Mucosa of rectum (tissue), 2 donors: ENCODE data around the gene LRRC47.
"Not testable (repeated sequence)": the region's sequence is repeated elsewhere in the genome, so short reads cannot be mapped to it uniquely, and the experiment has no call there.

Source experiments
- H3K27ac ChIP-seq, 2 donors: one replicate each; pipeline ENCODE4 v1.7.0; 2013; ENCODE audit warnings: inconsistent platforms in 2 of 2, low read depth in 2 of 2, low read length in 2 of 2
- H3K27me3 ChIP-seq, 2 donors: one replicate each; pipeline ENCODE4 v1.7.0; 2013; ENCODE audit warnings: low read length in 2 of 2; ENCODE audit not compliant: control insufficient read depth in 2 of 2, insufficient read depth in 2 of 2
- H3K36me3 ChIP-seq, 2 donors: one replicate each; pipeline ENCODE4 v1.7.0; 2013; ENCODE audit warnings: low read length in 2 of 2; ENCODE audit not compliant: control insufficient read depth in 2 of 2, insufficient read depth in 2 of 2
- H3K4me1 ChIP-seq, 2 donors: one replicate each; pipeline ENCODE4 v1.7.0; 2013; ENCODE audit warnings: low read length in 2 of 2, mild to moderate bottlenecking in 1 of 2; ENCODE audit not compliant: control insufficient read depth in 2 of 2, insufficient read depth in 2 of 2
- H3K4me3 ChIP-seq, 2 donors: one replicate each; pipeline ENCODE4 v1.7.0; 2013; ENCODE audit warnings: low read length in 2 of 2
- H3K9ac ChIP-seq, 2 donors: one replicate each; pipeline ENCODE4 v1.7.0; 2013; ENCODE audit warnings: low read length in 2 of 2, low read depth in 1 of 2, mild to moderate bottlenecking in 1 of 2
- H3K9me3 ChIP-seq, 2 donors: one replicate each; pipeline ENCODE4 v1.7.0; 2013; ENCODE audit warnings: low read length in 2 of 2; ENCODE audit not compliant: control insufficient read depth in 2 of 2
- donor health status: healthy.
- donor health status: Normal muscosa, but diverticular disease.

The LRRC47 gene

DNA sequence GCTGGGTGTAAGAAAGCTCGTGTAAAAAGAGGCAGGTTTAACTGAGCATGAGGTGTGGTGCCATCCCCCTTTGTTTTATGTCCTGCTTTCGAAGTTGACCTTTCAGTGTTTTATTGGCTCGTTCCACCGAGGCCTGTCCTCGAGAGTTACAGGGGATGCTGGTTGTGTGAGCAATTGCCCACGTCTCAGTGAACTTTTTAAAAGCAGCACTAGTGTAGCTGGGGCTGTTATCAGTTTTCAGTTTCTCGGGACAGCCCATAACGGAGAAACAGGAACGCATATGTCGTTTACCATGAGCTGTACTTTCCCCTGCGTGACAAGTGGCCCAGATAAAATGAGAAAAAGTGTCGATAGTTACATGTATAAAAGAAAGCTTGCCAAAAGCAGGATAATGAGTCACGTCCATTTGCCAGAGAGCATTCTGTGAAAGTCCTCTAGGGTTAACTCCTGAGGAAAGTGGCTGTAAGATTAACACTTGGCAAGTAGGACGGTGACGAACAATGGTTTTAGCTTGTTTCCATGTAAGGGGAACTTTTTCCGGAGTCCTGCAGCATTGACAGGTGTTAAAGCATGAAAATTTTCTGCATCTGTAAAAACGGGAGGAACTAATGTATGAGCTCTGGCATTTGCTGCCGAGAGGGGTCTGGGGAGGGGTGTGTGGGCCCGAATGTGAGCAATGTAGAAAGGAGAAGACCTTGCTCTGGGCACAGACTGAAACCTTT, 7.8 kb upstream of the LRRC47 start:
- Histone ChIP-seq H3K36me3 (no peaks in the 10 kb centered on the region), H3K4me3 (no peak overlapping the region), H3K9ac (no peak overlapping the region), H3K27me3 (peaks cover 8 to 10% of the 10 kb centered on the region in 2 donors), H3K4me1 (no peaks in the 10 kb centered on the region), H3K9me3 (no peaks in the 10 kb centered on the region), H3K27ac (no peak overlapping the region)

DNA sequence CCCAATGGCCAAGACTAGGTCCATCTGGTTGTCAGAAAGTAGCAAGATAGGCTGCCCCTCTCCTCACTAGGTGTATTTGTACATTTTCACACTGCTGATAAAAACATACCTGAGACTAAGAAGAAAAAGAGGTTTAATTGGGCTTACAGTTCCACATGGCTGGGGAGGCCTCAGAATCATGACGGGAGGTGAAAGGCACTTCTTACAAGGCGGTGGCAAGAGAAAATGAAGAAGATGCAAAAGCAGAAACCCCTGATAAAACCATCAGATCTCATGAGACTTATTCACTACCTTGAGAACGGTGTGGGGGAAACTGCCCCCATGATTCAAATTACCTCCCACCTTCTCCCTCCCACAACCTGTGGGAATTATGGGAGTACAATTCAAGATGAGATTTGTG, 4.5 kb upstream of the LRRC47 start:
- H3K36me3 ChIP-seq, H3K9ac ChIP-seq, H3K4me1 ChIP-seq, H3K27ac ChIP-seq, H3K9me3 ChIP-seq, H3K4me3 ChIP-seq: not testable (repeated sequence)
- peaks cover 8 to 10% of the 10 kb centered on the region in 2 donors for H3K27me3 ChIP-seq

DNA sequence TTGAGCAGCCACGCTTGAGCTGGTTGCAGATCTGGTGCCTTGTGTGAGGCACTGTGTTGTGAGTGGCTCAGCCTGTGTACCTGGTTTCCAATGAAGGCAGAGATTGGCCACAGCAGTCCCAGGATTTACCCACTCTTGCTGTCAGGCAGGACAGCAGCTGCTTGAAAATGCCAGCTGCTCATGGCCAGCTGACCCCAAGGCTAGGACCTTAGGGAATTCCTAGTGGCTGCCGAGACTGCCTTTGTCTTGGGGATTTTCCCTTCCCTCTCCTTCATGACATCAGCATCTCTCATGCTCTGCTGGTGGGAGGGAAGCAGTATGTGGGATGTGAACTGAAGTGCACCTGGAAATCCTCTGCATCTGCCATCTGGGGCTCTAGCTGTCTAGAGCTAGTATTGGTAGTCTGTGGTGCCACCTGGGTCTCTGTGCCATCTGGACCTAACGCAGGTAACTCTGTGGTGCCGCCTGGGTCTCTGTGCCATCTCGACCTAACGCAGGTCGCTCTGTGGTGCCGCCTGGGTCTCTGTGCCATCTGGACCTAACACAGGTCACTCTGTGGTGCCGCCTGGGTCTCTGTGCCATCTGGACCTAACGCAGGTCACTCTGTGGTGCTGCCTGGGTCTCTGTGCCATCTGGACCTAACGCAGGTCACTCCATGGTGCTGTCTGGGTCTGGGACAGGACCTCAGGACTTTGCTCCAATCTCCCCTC, 3.8 kb upstream of the LRRC47 start:
- H3K27me3 ChIP-seq: peaks cover 8 to 10% of the 10 kb centered on the region in 2 donors
- H3K4me3 ChIP-seq: no peak overlapping the region
- H3K36me3 ChIP-seq: no peaks in the 10 kb centered on the region
- no peaks in the 10 kb centered on the region for H3K9me3 ChIP-seq
- H3K27ac ChIP-seq: no peak overlapping the region
- no peak overlapping the region for H3K9ac ChIP-seq
- peaks cover 5 to 11% of the 10 kb centered on the region in 2 donors for H3K4me1 ChIP-seq

DNA sequence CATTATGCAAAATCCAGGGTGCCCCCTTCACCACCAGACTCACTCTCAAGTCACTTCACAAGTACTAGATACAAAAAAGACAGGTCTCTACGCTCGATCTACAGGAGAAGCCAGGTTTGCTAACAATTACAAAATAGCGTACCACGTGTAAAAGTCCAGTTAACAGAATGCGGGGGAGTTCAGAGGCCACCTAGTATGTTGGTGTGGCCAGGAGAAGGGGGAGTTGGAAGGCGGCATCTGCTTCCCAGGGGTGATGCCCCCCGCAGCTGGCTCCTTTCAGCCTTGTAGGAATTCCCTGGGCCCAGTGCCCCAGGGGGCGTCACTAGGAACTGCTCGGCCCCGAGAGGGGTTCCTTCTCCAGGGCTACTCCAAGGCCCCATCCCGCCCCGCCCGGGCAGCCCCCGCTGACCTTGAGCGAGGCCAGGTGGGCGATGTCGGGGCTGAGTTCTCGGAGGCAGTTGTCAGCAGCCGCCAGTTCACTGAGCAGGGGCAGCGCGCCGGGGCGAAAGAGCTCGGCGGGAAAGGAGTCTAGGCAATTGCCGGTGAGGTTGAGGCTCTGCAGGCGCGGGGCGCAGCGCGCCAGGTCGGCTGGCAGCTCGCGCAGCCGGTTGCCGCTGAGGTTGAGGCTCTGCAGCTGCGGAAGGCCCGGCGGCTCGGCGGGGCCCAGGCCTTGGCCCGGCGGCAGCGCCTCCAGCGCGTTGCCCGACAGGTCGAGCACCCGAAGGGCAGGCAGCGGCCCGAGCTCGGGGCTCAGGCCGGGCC, 664 bp downstream of the LRRC47 start:
- peak overlapping the region; percentile 63 to 65 for H3K9ac ChIP-seq
- no peaks in the 10 kb centered on the region for H3K9me3 ChIP-seq
- H3K4me3 ChIP-seq: peak overlapping the region; percentile 69 to 89
- H3K27me3 ChIP-seq: peaks cover 0 to 5% of the 10 kb centered on the region in 2 donors
- H3K27ac ChIP-seq: peak overlapping the region in 1 of 2 donors; percentile 43
- peaks cover 10 to 13% of the 10 kb centered on the region in 2 donors for H3K4me1 ChIP-seq
- H3K36me3 ChIP-seq: peaks cover 3 to 7% of the 10 kb centered on the region in 2 donors

DNA sequence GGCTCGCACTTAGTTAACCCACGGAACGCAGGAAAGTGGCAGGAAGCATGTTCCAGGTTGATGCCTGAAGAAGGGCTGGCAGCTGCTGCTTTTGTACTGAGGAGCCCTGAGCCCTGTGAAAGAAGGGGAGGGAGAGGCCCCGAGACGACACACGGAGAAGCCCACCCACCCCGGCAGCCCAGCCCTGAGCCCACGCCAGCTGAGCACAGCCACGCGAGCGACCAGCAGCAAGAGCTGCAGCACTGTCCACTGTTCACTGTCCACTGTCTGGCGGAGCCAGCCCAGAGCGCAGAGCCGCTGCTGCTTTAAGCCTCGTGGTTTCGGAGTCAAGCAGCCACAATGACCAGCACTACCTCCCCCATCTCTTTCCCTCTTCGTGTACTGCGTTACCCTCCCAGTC, 5.3 kb downstream of the LRRC47 start:
- Histone ChIP-seq H3K4me3 (no peak overlapping the region), H3K27me3 (no peaks in the 10 kb centered on the region), H3K4me1 (peaks cover 8 to 10% of the 10 kb centered on the region in 2 donors), H3K9me3 (no peaks in the 10 kb centered on the region), H3K36me3 (peaks cover 11 to 35% of the 10 kb centered on the region in 2 donors), H3K27ac (no peak overlapping the region), H3K9ac (no peak overlapping the region)

DNA sequence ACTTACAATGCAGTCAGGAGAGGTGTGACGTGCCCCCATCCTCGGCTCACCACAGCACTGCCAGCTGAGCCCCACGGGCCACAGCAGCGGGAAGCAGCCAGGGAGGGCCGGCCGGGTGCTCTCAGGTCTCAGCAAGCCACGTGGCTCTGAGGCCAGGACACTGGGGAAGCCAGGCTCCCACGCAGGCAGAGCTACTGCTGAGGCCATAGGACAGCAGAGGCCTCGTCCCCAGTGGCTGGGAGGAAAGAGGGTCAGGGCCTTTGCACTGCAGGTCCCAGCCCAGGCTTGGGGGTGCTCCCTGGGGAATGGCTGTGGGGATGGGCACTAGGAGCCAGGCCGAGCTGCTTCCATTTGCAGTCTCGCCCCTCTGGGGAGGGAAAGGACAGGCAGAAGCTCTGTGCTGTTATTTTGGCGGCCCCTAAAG, 5.8 kb downstream of the LRRC47 start:
- H3K9me3 ChIP-seq: no peaks in the 10 kb centered on the region
- peaks cover 11 to 35% of the 10 kb centered on the region in 2 donors for H3K36me3 ChIP-seq
- H3K4me1 ChIP-seq: peaks cover 6 to 9% of the 10 kb centered on the region in 2 donors
- no peak overlapping the region for H3K9ac ChIP-seq
- no peak overlapping the region for H3K4me3 ChIP-seq
- H3K27me3 ChIP-seq: no peaks in the 10 kb centered on the region
- H3K27ac ChIP-seq: no peak overlapping the region

DNA sequence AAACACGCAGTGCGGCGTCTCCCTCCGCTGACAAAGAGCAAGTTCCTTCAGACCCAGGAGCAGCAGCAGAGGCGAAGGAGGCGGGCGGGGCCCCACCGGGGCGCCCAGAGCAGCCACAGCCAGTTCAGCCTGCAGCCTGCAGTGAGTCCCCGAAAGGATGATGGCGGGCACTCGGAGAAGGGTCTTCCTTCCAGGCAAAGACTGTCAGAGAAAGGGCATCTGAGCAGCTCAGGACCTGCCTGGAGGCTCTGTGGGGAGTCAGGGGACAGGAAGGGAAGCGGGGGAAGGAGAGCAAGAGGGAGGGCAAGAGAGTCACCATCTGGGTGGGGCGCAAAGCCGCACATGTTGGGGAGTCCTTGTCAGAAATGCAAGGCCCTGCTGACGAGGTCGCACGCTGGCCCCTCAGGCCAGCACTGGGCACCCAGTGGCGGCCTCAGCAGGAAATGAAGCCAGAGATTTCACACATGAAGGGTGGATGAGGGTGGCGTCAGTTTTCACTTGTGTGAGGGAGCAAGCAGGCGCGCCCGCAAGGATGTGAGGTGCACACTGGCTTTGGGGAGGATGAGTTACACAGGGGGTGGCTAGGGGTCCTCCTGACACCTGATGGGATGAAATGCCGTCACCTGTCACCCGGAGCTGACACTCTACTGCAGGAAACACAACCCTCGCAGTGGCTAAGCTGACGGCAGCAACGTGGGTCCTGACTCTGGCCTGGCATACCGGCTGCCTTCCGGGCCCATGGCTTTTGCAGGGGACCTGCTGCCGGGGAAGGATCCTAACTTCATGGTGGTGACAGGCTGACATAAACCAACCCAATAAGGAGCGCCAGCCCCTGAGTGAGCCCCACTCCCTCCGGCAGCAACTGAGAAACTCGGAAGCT, 6.6 kb downstream of the LRRC47 start:
- H3K9me3 ChIP-seq: no peaks in the 10 kb centered on the region
- H3K9ac ChIP-seq: no peak overlapping the region
- H3K4me3 ChIP-seq: no peak overlapping the region
- peaks cover 16 to 40% of the 10 kb centered on the region in 2 donors for H3K36me3 ChIP-seq
- peaks cover 0 to 2% of the 10 kb centered on the region in 2 donors for H3K4me1 ChIP-seq
- H3K27ac ChIP-seq: no peak overlapping the region
- no peaks in the 10 kb centered on the region for H3K27me3 ChIP-seq

DNA sequence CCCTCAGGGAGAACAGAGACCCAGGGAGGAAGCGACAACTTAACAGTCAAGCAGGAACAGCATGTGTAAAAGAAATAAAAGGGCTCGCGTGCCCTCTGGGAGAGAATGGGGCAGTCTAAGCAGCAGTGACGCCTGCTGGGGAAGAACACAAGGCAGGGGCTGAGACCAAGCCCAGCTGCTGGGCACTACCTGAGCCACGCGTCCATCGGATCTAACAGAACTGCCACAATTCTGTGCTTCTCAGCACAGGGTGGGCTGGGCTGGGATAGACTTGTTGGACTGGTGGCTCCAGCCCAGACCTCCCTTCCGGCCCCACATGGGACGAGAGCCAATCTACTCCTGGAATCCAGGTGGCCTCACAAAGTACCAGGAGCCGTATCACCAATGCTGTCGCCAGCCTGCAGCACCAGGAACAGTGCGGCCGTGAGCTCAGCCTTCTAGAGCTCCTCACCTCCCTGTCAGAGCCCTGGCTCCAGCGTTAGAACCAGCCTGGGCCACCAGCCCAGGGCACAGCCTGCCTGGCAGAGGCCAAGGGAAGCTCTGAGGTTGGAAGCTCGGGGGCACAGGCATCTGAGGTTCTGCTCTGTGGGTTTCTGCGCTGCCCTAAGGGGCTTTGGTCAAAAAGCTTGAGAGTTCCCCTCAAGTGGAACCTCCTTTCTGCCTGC, 7.4 kb downstream of the LRRC47 start:
- Histone ChIP-seq H3K9ac (no peak overlapping the region), H3K27ac (no peak overlapping the region), H3K36me3 (peaks cover 22 to 47% of the 10 kb centered on the region in 2 donors), H3K4me3 (no peak overlapping the region), H3K9me3 (no peaks in the 10 kb centered on the region), H3K4me1 (peaks cover 0 to 2% of the 10 kb centered on the region in 2 donors), H3K27me3 (no peaks in the 10 kb centered on the region)
